Measurements from ENCODE around the gene DDX1. TPM values are rescaled to one million over a fixed set of nuclear protein-coding genes. Genes with fewer than 3 reads are reported as not detected.

Gene DDX1
- total RNA-seq, 1 donor from 2014 or later: 100 TPM

DNA sequence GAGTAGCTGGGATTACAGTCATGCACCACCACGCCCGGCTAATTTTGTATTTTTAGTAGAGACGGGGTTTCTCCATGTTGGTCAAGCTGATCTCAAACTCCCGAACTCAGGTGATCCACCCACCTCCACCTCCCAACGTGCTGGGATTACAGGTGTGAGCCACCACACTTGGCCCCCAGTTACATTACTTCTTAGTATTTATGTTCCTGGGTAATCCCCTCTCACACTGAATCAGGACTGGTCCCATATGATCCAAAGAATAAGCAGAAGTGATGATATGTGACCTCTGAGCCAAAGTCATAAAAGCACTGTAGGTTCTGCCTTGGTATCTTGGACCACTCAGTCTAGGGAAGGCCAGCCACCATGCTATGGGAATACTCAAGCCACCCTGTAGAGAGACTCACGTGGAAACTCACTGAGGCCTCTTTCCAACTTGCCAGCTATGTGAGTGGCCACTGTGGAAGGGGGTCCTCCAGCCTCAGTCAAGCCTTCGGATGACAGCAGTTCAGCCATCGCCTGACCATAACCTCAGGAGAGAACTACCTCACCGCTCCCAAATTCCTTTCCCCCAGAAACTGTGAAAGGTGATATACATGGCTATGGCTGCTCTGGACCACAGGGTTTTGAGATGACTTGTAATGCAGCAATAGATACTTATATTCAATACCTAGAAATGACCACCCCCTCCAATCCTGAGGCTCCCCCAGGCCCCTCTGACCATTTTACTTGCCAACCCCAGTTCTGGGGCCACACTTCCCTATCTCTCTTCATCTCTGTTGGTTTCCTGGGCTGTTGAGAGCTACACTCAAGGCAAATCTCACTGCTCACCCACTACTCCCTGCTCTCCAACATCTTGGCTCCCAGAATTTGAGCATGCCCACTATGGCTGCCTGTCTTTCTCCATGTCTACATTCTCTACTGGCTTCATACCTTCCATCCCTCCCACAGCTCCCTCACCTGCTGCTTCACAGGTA is 80.5 kb downstream of the DDX1 start:
- Mint-ChIP-seq H3K9me3 (ENCODE audit: unreplicated experiment) (no peaks in the 10 kb centered on the region), H3K4me3 (ENCODE audit: unreplicated experiment) (no peak overlapping the region), H3K27me3 (ENCODE audit: unreplicated experiment) (peaks cover 11% of the 10 kb centered on the region), H3K4me1 (ENCODE audit: unreplicated experiment) (peaks cover 41% of the 10 kb centered on the region), H3K27ac (ENCODE audit: unreplicated experiment) (no peak overlapping the region), H3K36me3 (ENCODE audit: low read depth, unreplicated experiment) (no peaks in the 10 kb centered on the region)
- no peak for TF ChIP-seq CTCF (IDR thresholded peaks at IDR 0.05; ENCODE audit: unreplicated experiment)
- no peak for DNase-seq (ENCODE audit: low spot score)

GRCh38 chr2:15672961-15673918 is 81.6 kb downstream of the DDX1 start:
- peaks cover 30% of the 10 kb centered on the region for H3K4me1 Mint-ChIP-seq (ENCODE audit: unreplicated experiment)
- H3K27ac Mint-ChIP-seq (ENCODE audit: unreplicated experiment): no peak overlapping the region
- no peak for DNase-seq (ENCODE audit: low spot score)
- H3K36me3 Mint-ChIP-seq (ENCODE audit: low read depth, unreplicated experiment): no peaks in the 10 kb centered on the region
- H3K27me3 Mint-ChIP-seq (ENCODE audit: unreplicated experiment): peaks cover 9% of the 10 kb centered on the region
- no peaks in the 10 kb centered on the region for H3K9me3 Mint-ChIP-seq (ENCODE audit: unreplicated experiment)
- no peak overlapping the region for H3K4me3 Mint-ChIP-seq (ENCODE audit: unreplicated experiment)
- no peak for TF ChIP-seq CTCF (IDR thresholded peaks at IDR 0.05; ENCODE audit: unreplicated experiment)

DNA sequence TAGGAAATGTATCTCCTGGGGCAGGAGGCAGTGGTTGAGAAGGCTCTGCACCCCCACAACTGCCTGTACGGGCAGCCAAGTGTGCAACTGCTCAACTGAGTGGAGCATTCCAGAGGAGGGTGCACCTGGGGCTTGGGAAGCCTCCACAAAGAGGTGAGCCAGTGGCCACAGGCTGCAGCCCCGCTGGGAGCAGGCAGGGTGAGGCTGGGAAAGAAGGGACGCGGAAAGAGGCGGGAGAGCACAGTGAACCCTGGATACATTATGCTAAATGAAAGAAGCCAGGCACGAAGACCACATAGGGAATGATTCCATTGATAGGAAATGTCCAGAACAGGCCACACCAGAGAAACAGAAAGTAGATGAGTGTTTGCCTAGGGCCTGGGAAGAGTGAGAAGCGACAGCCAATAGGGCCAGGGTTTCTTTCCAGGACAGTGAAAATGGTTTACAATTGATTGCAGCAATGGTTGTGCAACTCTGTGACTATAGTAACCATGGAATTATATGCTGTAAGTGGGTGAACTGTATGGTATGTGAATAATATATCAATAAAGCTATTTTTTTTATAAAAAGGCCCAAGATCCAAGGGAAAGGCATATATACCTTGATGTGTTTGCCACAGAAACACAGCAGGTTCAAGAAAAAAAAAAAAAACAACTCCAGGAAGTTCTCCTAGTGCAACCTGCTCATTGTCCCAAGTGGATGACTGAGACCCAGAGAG is 82.4 kb downstream of the DDX1 start:
- no peak for DNase-seq (ENCODE audit: low spot score)
- no peak for TF ChIP-seq CTCF (IDR thresholded peaks at IDR 0.05; ENCODE audit: unreplicated experiment)
- H3K36me3 Mint-ChIP-seq (ENCODE audit: low read depth, unreplicated experiment): no peaks in the 10 kb centered on the region
- H3K4me1 Mint-ChIP-seq (ENCODE audit: unreplicated experiment): peaks cover 22% of the 10 kb centered on the region
- no peaks in the 10 kb centered on the region for H3K9me3 Mint-ChIP-seq (ENCODE audit: unreplicated experiment)
- H3K27me3 Mint-ChIP-seq (ENCODE audit: unreplicated experiment): peaks cover 7% of the 10 kb centered on the region
- H3K4me3 Mint-ChIP-seq (ENCODE audit: unreplicated experiment): no peak overlapping the region
- no peak overlapping the region for H3K27ac Mint-ChIP-seq (ENCODE audit: unreplicated experiment)

- no peaks in the 10 kb centered on the region for H3K9me3 Mint-ChIP-seq (ENCODE audit: unreplicated experiment)
- no peak for DNase-seq (ENCODE audit: low spot score)
- H3K27me3 Mint-ChIP-seq (ENCODE audit: unreplicated experiment): peaks cover 7% of the 10 kb centered on the region
- no peaks in the 10 kb centered on the region for H3K36me3 Mint-ChIP-seq (ENCODE audit: low read depth, unreplicated experiment)
- peaks cover 16% of the 10 kb centered on the region for H3K4me1 Mint-ChIP-seq (ENCODE audit: unreplicated experiment)
- TF ChIP-seq CTCF (IDR thresholded peaks at IDR 0.05; ENCODE audit: unreplicated experiment): no peak
- no peak overlapping the region for H3K4me3 Mint-ChIP-seq (ENCODE audit: unreplicated experiment)
- H3K27ac Mint-ChIP-seq (ENCODE audit: unreplicated experiment): no peak overlapping the region
These were observed 83.2 kb downstream of the DDX1 start for GRCh38 chr2:15674637-15675455.
